ENCODE results near the gene KCNIP4.

The KCNIP4 gene

DNA sequence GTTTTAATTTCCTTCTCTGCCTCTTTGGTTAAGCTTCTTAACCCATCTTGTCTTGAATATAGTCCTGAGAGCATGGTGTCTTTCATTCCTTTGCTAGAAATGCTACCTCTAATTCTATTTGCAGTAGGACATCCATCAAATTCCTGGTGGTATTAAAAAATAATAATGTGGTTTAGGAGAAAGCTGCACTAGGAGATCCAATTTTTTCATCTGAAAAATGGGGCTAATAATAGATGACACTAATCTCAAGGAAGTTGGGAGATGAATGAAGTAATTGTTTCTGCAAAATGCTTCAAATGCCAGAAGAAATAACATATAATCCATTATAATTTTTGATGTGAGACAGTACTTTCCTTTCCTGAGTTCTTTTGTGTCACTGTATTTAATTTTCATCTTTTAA lies 1053.4 kb downstream of the KCNIP4 start:
- TF ChIP-seq POLR2A (IDR thresholded peaks at IDR 0.05; ENCODE audit: low read depth, low read length) = no peak
- FAIRE-seq (no peak), DNase-seq (ENCODE audit: insufficient read length, low spot score) (no peak)

GRCh38 chr4:20890761-20891160 lies 1057.8 kb downstream of the KCNIP4 start:
- DNase-seq (ENCODE audit: insufficient read length, low spot score) = no peak
- FAIRE-seq = no peak
- no peak for TF ChIP-seq POLR2A (IDR thresholded peaks at IDR 0.05; ENCODE audit: low read depth, low read length)

DNA sequence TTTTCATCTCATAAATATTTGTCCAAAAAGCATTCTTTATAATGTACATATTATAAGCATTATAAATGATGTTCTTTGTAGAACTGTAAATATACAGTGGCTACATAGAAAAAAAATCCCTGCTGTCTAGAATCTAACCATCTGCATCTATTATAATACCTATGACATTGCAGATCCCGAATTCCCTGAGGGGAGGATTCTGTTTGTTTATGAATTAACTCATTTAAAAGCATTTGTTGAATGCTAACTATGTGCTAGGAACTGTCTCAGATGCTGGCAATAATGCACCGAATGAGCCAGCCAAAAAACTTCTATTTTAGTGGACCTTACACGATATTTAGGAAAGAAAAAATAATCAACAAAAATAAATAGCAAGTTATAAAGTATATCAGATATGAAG lies 1058.7 kb downstream of the KCNIP4 start:
- no peak for TF ChIP-seq POLR2A (IDR thresholded peaks at IDR 0.05; ENCODE audit: low read depth, low read length)
- FAIRE-seq (no peak), DNase-seq (ENCODE audit: insufficient read length, low spot score) (no peak)

DNA sequence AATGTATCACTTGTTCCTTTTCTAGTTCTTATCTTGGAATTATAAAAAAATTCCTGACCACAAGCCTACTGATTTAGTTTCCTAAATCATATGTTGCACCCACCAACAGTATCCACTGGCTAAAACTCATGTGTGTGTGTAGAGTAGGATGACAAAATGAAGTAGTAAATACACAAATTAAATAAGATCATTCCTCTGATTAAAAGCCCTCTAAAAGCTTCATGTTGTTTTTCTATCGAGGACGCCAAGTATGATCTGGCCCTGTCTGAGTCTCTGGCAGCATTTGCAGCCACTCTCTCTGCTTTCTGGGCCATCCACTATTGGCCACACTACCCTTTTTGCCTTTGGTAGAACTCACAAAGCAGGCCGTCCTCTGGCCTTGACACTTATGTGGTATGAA lies 1064.9 kb downstream of the KCNIP4 start:
- no peak for TF ChIP-seq POLR2A (IDR thresholded peaks at IDR 0.05; ENCODE audit: low read depth, low read length)
- DNase-seq (ENCODE audit: insufficient read length, low spot score) = no peak
- no peak for FAIRE-seq

GRCh38 chr4:20883231-20883630 lies 1065.3 kb downstream of the KCNIP4 start:
- DNase-seq (ENCODE audit: insufficient read length, low spot score) = no peak
- TF ChIP-seq POLR2A (IDR thresholded peaks at IDR 0.05; ENCODE audit: low read depth, low read length) = no peak
- no peak for FAIRE-seq

- no peak for TF ChIP-seq POLR2A (IDR thresholded peaks at IDR 0.05; ENCODE audit: low read depth, low read length)
- no peak for FAIRE-seq
- DNase-seq (ENCODE audit: insufficient read length, low spot score) = no peak
These were observed 1066.1 kb downstream of the KCNIP4 start for GRCh38 chr4:20882500-20882899.

DNA sequence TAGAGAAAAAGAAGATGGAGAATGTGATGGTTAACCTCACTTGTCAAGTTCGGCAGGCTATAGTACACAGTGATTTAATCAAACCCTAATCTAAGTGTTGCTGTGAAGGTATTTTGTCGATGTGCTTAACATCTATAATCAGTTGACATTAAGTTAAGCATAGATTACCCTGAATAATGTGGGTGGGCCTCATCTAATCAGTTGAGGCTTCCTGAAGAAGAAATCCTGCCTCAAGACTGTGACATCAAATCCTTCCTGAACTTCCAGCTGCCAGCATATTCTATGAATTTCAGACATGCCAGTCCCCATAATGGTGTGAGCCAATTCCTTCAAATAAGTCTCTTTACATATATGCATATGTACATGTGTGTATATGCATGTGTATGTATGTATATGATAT lies 1066.9 kb downstream of the KCNIP4 start:
- no peak for FAIRE-seq
- no peak for DNase-seq (ENCODE audit: insufficient read length, low spot score)
- TF ChIP-seq POLR2A (IDR thresholded peaks at IDR 0.05; ENCODE audit: low read depth, low read length) = no peak

DNA sequence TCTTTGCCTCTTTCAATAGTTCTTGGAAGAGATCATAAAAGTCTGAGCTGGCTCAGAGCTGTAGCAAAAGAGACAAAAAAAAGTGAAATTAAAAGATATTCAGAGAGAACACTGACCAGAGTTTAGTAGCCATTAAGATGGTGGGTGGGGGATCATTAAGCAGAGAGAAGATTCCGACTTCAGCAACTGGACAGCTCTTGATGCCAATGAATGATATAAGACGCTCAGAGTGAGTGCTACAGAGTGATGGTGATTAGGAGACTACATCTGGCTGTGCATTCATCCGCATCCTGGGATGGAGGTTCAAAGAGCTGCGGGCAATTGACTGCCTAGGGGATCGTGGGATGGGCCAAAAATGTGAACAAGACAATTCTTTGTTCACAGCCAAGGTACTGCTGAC lies 1069.8 kb downstream of the KCNIP4 start:
- TF ChIP-seq POLR2A (IDR thresholded peaks at IDR 0.05; ENCODE audit: low read depth, low read length) = no peak
- no peak for DNase-seq (ENCODE audit: insufficient read length, low spot score)
- FAIRE-seq = no peak

DNA sequence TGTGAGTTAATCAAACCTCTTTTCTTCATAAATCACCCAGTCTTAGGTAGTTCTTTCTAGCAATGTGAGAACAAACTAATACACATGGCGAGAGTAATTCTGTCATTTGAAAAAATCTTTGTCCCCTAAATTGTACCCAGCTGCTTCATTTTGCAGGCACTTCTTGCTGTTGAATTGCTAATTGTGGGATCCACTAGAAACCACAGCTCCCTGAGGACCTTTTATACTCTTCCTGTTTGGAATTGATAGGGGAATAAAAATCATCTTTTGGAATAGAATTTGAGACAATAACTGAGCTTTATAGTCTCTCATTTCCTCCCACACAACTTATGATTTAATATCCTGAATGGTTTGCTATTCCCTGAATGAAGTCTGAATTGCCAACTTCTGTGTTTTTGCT lies 1078.1 kb downstream of the KCNIP4 start:
- no peak for TF ChIP-seq POLR2A (IDR thresholded peaks at IDR 0.05; ENCODE audit: low read depth, low read length)
- FAIRE-seq = no peak
- no peak for DNase-seq (ENCODE audit: insufficient read length, low spot score)

- no peak for DNase-seq (ENCODE audit: insufficient read length, low spot score)
- TF ChIP-seq POLR2A (IDR thresholded peaks at IDR 0.05; ENCODE audit: low read depth, low read length) = no peak
- no peak for FAIRE-seq
These were observed 1080.5 kb downstream of the KCNIP4 start for GRCh38 chr4:20868108-20868507.

DNA sequence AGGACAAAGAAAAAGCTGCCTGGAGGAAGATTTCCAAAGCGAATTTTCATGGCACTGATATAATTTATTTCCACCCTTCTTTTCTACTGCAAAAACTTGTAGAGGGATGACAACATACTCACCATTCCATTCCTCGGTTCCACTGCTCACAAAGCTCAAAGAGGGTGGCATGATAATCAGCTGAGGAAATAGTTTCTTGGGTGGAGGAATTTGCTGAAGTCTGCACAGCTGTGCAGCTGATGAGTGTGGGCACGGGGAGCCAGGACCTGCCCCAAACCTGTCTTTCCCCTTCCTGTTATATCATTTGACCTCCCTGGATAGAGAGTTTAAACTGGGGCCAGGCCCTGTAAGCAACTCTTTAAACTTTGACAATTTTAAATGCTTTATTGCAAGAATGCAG lies 1087.7 kb downstream of the KCNIP4 start:
- DNase-seq (ENCODE audit: insufficient read length, low spot score) (no peak), FAIRE-seq (no peak)
- no peak for TF ChIP-seq POLR2A (IDR thresholded peaks at IDR 0.05; ENCODE audit: low read depth, low read length)

DNA sequence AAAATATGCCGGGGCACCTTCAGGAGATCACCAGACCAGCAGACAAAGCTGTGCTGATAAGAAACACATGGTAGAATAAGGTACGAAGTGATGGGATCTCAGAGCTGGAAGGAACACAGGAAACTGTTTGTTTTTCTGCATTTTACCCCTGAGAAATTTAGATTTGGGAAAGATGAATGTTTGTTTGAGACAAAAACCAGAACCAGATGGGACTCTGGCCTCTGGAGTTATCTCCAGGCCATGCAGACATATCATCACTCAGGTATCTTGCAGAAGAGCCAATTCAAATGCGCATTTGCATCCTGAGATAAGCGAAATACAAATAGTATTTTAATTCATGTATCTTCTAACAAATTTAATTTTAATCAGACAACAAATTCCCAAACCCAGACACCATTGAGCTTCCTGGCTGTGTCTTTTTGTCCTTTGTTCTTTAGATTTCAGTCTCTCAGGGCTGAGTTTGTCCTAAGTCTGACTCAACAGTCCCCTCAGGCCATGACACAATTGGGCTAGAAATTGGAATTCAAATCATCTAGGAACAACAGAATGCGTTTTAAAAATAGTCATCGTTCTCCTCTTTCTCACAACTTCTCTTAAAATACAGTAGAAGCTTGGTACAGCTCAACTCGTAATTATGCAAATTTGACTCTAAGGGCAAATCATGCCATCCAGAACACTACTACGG lies 1089.3 kb downstream of the KCNIP4 start:
- DNase-seq (ENCODE audit: insufficient read length, low spot score) = no peak
- no peak for TF ChIP-seq POLR2A (IDR thresholded peaks at IDR 0.05; ENCODE audit: low read depth, low read length)
- FAIRE-seq = no peak

DNA sequence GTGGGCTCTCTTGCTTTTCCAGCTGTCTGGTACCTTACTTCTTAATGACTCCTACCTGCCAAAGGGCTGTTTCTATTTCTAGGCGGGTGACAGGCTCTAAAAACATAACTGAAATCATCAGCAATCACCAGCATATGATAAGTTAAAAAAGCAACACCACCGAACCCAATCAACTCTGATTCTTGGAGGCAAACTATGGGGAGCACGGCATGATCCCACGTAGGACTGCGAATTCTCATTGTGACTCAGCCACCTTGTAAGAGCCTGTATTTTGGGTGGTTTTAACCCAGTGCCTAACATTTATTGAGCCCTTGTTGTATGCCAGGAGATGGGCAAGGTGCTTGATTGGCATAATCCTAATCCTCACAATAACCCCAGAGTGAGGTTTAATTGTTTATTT lies 1091.5 kb downstream of the KCNIP4 start:
- FAIRE-seq (no peak), DNase-seq (ENCODE audit: insufficient read length, low spot score) (no peak)
- TF ChIP-seq POLR2A (IDR thresholded peaks at IDR 0.05; ENCODE audit: low read depth, low read length) = no peak

DNA sequence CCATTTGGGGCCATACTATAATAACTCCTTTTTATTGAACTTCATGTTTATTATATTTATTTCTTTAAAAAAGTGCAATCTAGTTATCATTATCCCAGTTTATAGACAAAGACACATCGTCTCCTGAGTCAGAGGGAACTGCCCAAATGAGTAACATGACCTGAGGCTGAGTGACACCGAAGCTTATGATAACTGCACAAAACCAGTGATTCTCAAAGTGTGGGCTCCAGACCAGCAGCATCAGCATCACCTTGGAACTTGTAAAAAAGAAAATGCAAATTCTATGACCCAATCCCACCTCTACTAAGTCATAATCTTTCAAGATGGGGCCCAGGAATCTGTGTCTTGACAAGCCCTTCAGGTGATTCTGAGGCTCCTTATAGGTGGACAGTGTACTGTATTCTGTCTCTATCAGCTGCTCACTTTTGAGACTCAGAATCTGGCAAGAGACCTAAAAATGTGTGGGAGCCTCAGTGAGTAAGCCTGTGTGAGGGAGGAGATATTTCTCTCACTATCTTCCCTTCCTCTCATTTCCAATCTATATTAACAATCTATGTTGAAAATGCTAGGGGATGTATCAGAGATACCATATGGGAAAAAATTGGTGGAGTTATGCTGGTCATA lies 1101.3 kb downstream of the KCNIP4 start:
- TF ChIP-seq POLR2A (IDR thresholded peaks at IDR 0.05; ENCODE audit: low read depth, low read length) = no peak
- FAIRE-seq (no peak), DNase-seq (ENCODE audit: insufficient read length, low spot score) (no peak)

GRCh38 chr4:20844311-20844710 lies 1104.3 kb downstream of the KCNIP4 start:
- DNase-seq (ENCODE audit: insufficient read length, low spot score) (no peak), FAIRE-seq (no peak)
- TF ChIP-seq POLR2A (IDR thresholded peaks at IDR 0.05; ENCODE audit: low read depth, low read length) = no peak
